ENCODE measurements around the gene TMEM220.
"Not testable (repeated sequence)": the region's sequence is repeated elsewhere in the genome, so short reads cannot be mapped to it uniquely, and the experiment has no call there.

TMEM220 gene

GRCh38 chr17:10754861-10755591 lies 25.2 kb upstream of the TMEM220 start:
- DNase-seq, result no peak

- no peak for DNase-seq
These were observed 24.3 kb upstream of the TMEM220 start for GRCh38 chr17:10754109-10754508.

- DNase-seq, result no peak
These were observed 22.9 kb upstream of the TMEM220 start for GRCh38 chr17:10752696-10753095.

- no peak for DNase-seq
These were observed 21.7 kb upstream of the TMEM220 start for GRCh38 chr17:10751563-10751962.

- DNase-seq, result no peak
These were observed 20.4 kb upstream of the TMEM220 start for GRCh38 chr17:10750210-10750609.

GRCh38 chr17:10748531-10749181 lies 18.8 kb upstream of the TMEM220 start:
- DNase-seq, result no peak

- DNase-seq, result no peak
These were observed 15.4 kb upstream of the TMEM220 start for GRCh38 chr17:10745231-10745630.

GRCh38 chr17:10744501-10745000 lies 14.7 kb upstream of the TMEM220 start:
- no peak for DNase-seq

GRCh38 chr17:10743316-10744009 lies 13.6 kb upstream of the TMEM220 start:
- DNase-seq, result no peak

GRCh38 chr17:10742431-10742830 lies 12.6 kb upstream of the TMEM220 start:
- DNase-seq, result no peak

- no peak for DNase-seq
These were observed 11.8 kb upstream of the TMEM220 start for GRCh38 chr17:10741416-10742135.

GRCh38 chr17:10739386-10739785 lies 9.6 kb upstream of the TMEM220 start:
- DNase-seq, result no peak

GRCh38 chr17:10738521-10739258 lies 8.9 kb upstream of the TMEM220 start:
- no peak for DNase-seq

GRCh38 chr17:10737736-10738135 lies 7.9 kb upstream of the TMEM220 start:
- no peak for DNase-seq

GRCh38 chr17:10737168-10737622 lies 7.4 kb upstream of the TMEM220 start:
- DNase-seq, result peak; percentile 31

GRCh38 chr17:10735821-10736220 lies 6.0 kb upstream of the TMEM220 start:
- no peak for DNase-seq

- no peak for DNase-seq
These were observed 5.4 kb upstream of the TMEM220 start for GRCh38 chr17:10735251-10735650.

GRCh38 chr17:10733666-10734065 lies 3.8 kb upstream of the TMEM220 start:
- DNase-seq, result no peak

GRCh38 chr17:10732121-10732520 lies 2.3 kb upstream of the TMEM220 start:
- DNase-seq, result not testable (repeated sequence)

GRCh38 chr17:10731408-10731879 lies 1.6 kb upstream of the TMEM220 start:
- DNase-seq, result no peak

- not testable (repeated sequence) for DNase-seq
These were observed 424 bp upstream of the TMEM220 start for GRCh38 chr17:10730247-10730646.

- no peak for DNase-seq
These were observed 1.4 kb downstream of the TMEM220 start for GRCh38 chr17:10728331-10728892.
